H9 (cell line): ENCODE measurements around the gene ANKRD27. TPM values are rescaled to one million over a fixed set of nuclear protein-coding genes. Genes with fewer than 3 reads are reported as not detected.

Experiments used
- DNase-seq: peaks from one replicate; pipeline ENCODE4 v3.0.0-alpha.2; 2017
- H2AFZ ChIP-seq: one replicate; pipeline ENCODE4 v1.6.1; 2013; ENCODE audit warnings: mild to moderate bottlenecking, low read length, control low read depth, moderate library complexity
- H2AK5ac ChIP-seq: 2 replicates; pipeline ENCODE4 v1.6.1; 2013; ENCODE audit warnings: low read length, control low read depth, mixed read lengths; ENCODE audit not compliant: insufficient read length
- H2BK120ac ChIP-seq: one replicate; pipeline ENCODE4 v1.6.1; 2013; ENCODE audit warnings: low read depth, mild to moderate bottlenecking, low read length, control low read depth, inconsistent platforms; ENCODE audit not compliant: poor library complexity, severe bottlenecking
- H2BK12ac ChIP-seq: 2 replicates; pipeline ENCODE4 v1.6.1; 2013; ENCODE audit warnings: low read length, control low read depth, mixed read lengths, low read depth; ENCODE audit not compliant: insufficient read length
- H2BK15ac ChIP-seq: 2 replicates; pipeline ENCODE4 v1.6.1; 2013; ENCODE audit warnings: low read depth, low read length, control low read depth
- H2BK20ac ChIP-seq: one replicate; pipeline ENCODE4 v1.6.1; 2013; ENCODE audit warnings: low read depth, mild to moderate bottlenecking, low read length, control low read depth, inconsistent platforms; ENCODE audit not compliant: poor library complexity, severe bottlenecking
- H2BK5ac ChIP-seq: 2 replicates; pipeline ENCODE4 v1.6.1; 2013; ENCODE audit warnings: low read length, control low read depth, mixed read lengths; ENCODE audit not compliant: insufficient read length
- H3K14ac ChIP-seq: 2 replicates; pipeline ENCODE4 v1.6.1; 2013; ENCODE audit warnings: low read length, control low read depth; ENCODE audit not compliant: insufficient read depth
- H3K18ac ChIP-seq: 2 replicates; pipeline ENCODE4 v1.6.1; 2013; ENCODE audit warnings: low read depth, mild to moderate bottlenecking, mixed read lengths, low read length, control low read depth; ENCODE audit not compliant: insufficient read length
- H3K23ac ChIP-seq: 2 replicates; pipeline ENCODE4 v1.6.1; 2013; ENCODE audit warnings: low read length, control low read depth, mixed read lengths, low read depth; ENCODE audit not compliant: insufficient read length
- H3K23me2 ChIP-seq: 2 replicates; pipeline ENCODE4 v1.6.1; 2013; ENCODE audit warnings: low read depth, mild to moderate bottlenecking, mixed read lengths, low read length, control low read depth; ENCODE audit not compliant: insufficient read length, poor library complexity, severe bottlenecking
- H3K27ac ChIP-seq: 2 replicates; pipeline ENCODE4 v1.5.1; 2013; ENCODE audit warnings: low read length, control low read depth, mixed read lengths, low read depth; ENCODE audit not compliant: insufficient read length
- H3K27me3 ChIP-seq: 2 replicates; pipeline ENCODE4 v1.6.1; 2013; ENCODE audit warnings: low read length, control low read depth, inconsistent platforms; ENCODE audit not compliant: insufficient read depth
- H3K4ac ChIP-seq: 2 replicates; pipeline ENCODE4 v1.6.1; 2013; ENCODE audit warnings: low read depth, mild to moderate bottlenecking, control low read depth, inconsistent platforms, low read length, moderate library complexity
- H3K4me1 ChIP-seq: 2 replicates; pipeline ENCODE4 v1.6.1; 2013; ENCODE audit warnings: low read length, control low read depth, inconsistent platforms; ENCODE audit not compliant: insufficient read depth
- H3K4me2 ChIP-seq: 2 replicates; pipeline ENCODE4 v1.6.1; 2013; ENCODE audit warnings: low read length, control low read depth, mixed read lengths; ENCODE audit not compliant: insufficient read length, insufficient read depth
- H3K56ac ChIP-seq: 2 replicates; pipeline ENCODE4 v1.6.1; 2013; ENCODE audit warnings: low read depth, mild to moderate bottlenecking, mixed read lengths, low read length, control low read depth; ENCODE audit not compliant: insufficient read length
- H3K79me1 ChIP-seq: 2 replicates; pipeline ENCODE4 v1.6.1; 2013; ENCODE audit warnings: low read depth, mild to moderate bottlenecking, moderate library complexity, low read length, control low read depth, inconsistent platforms; ENCODE audit not compliant: insufficient read depth, poor library complexity, severe bottlenecking
- H3K79me2 ChIP-seq: 2 replicates; pipeline ENCODE4 v1.6.1; 2013; ENCODE audit warnings: low read length, control low read depth, inconsistent platforms; ENCODE audit not compliant: insufficient read depth
- H3K9ac ChIP-seq: 2 replicates; pipeline ENCODE4 v1.6.1; 2013; ENCODE audit warnings: low read length, control low read depth, mixed read lengths; ENCODE audit not compliant: insufficient read length; ENCODE audit errors: extremely low read depth
- H3K9me3 ChIP-seq: one replicate; pipeline ENCODE4 v1.6.1; 2013; ENCODE audit warnings: low read depth, low read length, inconsistent platforms; ENCODE audit not compliant: control insufficient read depth
- H3T11ph ChIP-seq: one replicate; pipeline ENCODE4 v1.6.1; 2013; ENCODE audit warnings: mild to moderate bottlenecking, low read length, control low read depth, inconsistent platforms
- H4K20me1 ChIP-seq: one replicate; pipeline ENCODE4 v1.6.1; 2013; ENCODE audit not compliant: control insufficient read depth, insufficient read length, insufficient read depth
- H4K5ac ChIP-seq: 2 replicates; pipeline ENCODE4 v1.6.1; 2013; ENCODE audit warnings: low read depth, mild to moderate bottlenecking, mixed read lengths, low read length, control low read depth; ENCODE audit not compliant: insufficient read length
- H4K8ac ChIP-seq: replicated peaks from 2 replicates; pipeline ENCODE4 v1.6.1; 2013; ENCODE audit warnings: low read length, control low read depth, mixed read lengths, low read depth; ENCODE audit not compliant: insufficient read length
- H4K91ac ChIP-seq: 2 replicates; pipeline ENCODE4 v1.6.1; 2013; ENCODE audit warnings: low read depth, mild to moderate bottlenecking, moderate library complexity, mixed read lengths, low read length, control low read depth; ENCODE audit not compliant: insufficient read length
- H3K27ac Mint-ChIP-seq, 3 experiments: 2 replicates in 2 of 3; 3 replicates in 1 of 3; pipeline ENCODE4 v1.8.0; 2020 to 2021; ENCODE audit warnings: mixed read lengths in 3 of 3, mild to moderate bottlenecking in 1 of 3, moderate library complexity in 1 of 3
- H3K27me3 Mint-ChIP-seq: 2 replicates; pipeline ENCODE4 v1.8.0; 2021; ENCODE audit warnings: low read depth, mild to moderate bottlenecking, moderate library complexity, mixed read lengths
- H3K36me3 Mint-ChIP-seq, 3 experiments: 2 replicates in 2 of 3; 3 replicates in 1 of 3; pipeline ENCODE4 v1.8.0; 2020 to 2021; ENCODE audit warnings: low read depth in 3 of 3, mixed read lengths in 3 of 3; ENCODE audit not compliant: insufficient read depth in 1 of 3
- H3K4me1 Mint-ChIP-seq, 2 experiments: 2 replicates each; pipeline ENCODE4 v1.8.0; 2020; ENCODE audit warnings: mixed read lengths in 2 of 2
- H3K4me3 Mint-ChIP-seq, 2 experiments: 2 replicates in 1 of 2; 3 replicates in 1 of 2; pipeline ENCODE4 v1.8.0; 2020 to 2021; ENCODE audit warnings: mild to moderate bottlenecking in 2 of 2, mixed read lengths in 2 of 2, moderate library complexity in 1 of 2
- H3K9me3 Mint-ChIP-seq, 2 experiments: 2 replicates in 1 of 2; 3 replicates in 1 of 2; pipeline ENCODE4 v1.8.0; 2020; ENCODE audit warnings: mild to moderate bottlenecking in 2 of 2, mixed read lengths in 2 of 2, moderate library complexity in 1 of 2
- WGBS: extraction: QIAGEN DNeasy Blood & Tissue Kit; methylation state at CpG from one replicate; pipeline ENCODE4 v1.1.7; 2013; ENCODE audit warnings: missing lambda C conversion rate, low lambda C conversion rate, mixed read lengths; ENCODE audit not compliant: insufficient read length; ENCODE audit errors: extremely low coverage; 5-methylcytosine and 5-hydroxymethylcytosine counted together
- total RNA-seq: library from RNA; stranded (reverse); gene quantifications from 2 replicates; pipeline ENCODE4 v1.2.1, GENCODE V29; 2021
- TF ChIP-seq, protein P1 (sequence below): fragments of 200-600 bp; sonication (generic); conservative IDR thresholded peaks from 3 replicates; pipeline ENCODE4 v1.8.0; 2021; ENCODE audit warnings: antibody characterized with exemption, mild to moderate bottlenecking

ANKRD27 gene
- total RNA-seq, 1 experiment from 2014 or later = 40.7 TPM

DNA sequence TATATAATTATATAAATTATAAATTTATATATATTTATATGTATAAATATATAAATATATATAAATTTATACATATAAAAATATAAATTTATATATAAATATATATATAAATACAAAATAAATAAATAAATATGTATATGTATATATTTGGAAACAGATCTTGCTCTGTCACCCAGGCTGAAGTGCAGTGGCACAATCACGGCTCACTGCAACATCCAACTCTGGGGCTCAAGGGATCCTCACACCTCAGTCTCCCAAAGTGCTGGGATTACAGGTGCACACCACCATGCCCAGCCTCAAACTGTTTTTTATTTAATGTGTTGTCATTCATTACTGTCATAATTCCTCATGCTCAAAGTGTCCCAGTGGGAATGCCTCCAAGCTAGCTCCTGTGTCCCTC, 119.2 kb downstream of the ANKRD27 start:
- H3K23ac ChIP-seq = no peak overlapping the region
- H3K79me1 ChIP-seq = no peaks in the 10 kb centered on the region
- no peaks in the 10 kb centered on the region for H3K23me2 ChIP-seq
- H3K9ac ChIP-seq = no peak overlapping the region
- H2BK15ac ChIP-seq = no peak overlapping the region
- H4K20me1 ChIP-seq = no peaks in the 10 kb centered on the region
- Mint-ChIP-seq H3K4me1 (no peaks in the 10 kb centered on the region; a peak in 1 of 4 replicates), H3K9me3 (no peaks in the 10 kb centered on the region), H3K36me3 (no peaks in the 10 kb centered on the region), H3K4me3 (no peak overlapping the region; a peak in 1 of 5 replicates), H3K27ac (peak overlapping the region in 1 of 3 experiments; percentile 73; a peak in 1 of 7 replicates), H3K27me3 (no peaks in the 10 kb centered on the region)
- no peaks in the 10 kb centered on the region for H3K79me2 ChIP-seq
- H4K5ac ChIP-seq = no peak overlapping the region
- H3K56ac ChIP-seq = no peak overlapping the region
- no peak overlapping the region for H2BK120ac ChIP-seq
- H2BK5ac ChIP-seq = no peak overlapping the region
- DNase-seq = no peak
- H3K14ac ChIP-seq = no peak overlapping the region
- H3K27me3 ChIP-seq = no peaks in the 10 kb centered on the region
- no peak overlapping the region for H4K8ac ChIP-seq
- H3K18ac ChIP-seq = no peak overlapping the region
- H3K4ac ChIP-seq = no peak overlapping the region
- H3K27ac ChIP-seq = no peak overlapping the region
- no peak overlapping the region for H4K91ac ChIP-seq
- no peak overlapping the region for H2AK5ac ChIP-seq
- TF ChIP-seq, protein P1, sequence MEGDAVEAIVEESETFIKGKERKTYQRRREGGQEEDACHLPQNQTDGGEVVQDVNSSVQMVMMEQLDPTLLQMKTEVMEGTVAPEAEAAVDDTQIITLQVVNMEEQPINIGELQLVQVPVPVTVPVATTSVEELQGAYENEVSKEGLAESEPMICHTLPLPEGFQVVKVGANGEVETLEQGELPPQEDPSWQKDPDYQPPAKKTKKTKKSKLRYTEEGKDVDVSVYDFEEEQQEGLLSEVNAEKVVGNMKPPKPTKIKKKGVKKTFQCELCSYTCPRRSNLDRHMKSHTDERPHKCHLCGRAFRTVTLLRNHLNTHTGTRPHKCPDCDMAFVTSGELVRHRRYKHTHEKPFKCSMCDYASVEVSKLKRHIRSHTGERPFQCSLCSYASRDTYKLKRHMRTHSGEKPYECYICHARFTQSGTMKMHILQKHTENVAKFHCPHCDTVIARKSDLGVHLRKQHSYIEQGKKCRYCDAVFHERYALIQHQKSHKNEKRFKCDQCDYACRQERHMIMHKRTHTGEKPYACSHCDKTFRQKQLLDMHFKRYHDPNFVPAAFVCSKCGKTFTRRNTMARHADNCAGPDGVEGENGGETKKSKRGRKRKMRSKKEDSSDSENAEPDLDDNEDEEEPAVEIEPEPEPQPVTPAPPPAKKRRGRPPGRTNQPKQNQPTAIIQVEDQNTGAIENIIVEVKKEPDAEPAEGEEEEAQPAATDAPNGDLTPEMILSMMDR = no peak
- H3K4me1 ChIP-seq = no peaks in the 10 kb centered on the region
- WGBS = no CpG with 5 or more reads among the region's 1 CpG
- no peak overlapping the region for H2AFZ ChIP-seq
- H3K4me2 ChIP-seq = no peak overlapping the region
- no peaks in the 10 kb centered on the region for H3K9me3 ChIP-seq
- H2BK20ac ChIP-seq = no peak overlapping the region
- no peak overlapping the region for H3T11ph ChIP-seq
- H2BK12ac ChIP-seq = no peak overlapping the region
